Measurements from ENCODE around the gene AIFM1.

AIFM1 gene

DNA sequence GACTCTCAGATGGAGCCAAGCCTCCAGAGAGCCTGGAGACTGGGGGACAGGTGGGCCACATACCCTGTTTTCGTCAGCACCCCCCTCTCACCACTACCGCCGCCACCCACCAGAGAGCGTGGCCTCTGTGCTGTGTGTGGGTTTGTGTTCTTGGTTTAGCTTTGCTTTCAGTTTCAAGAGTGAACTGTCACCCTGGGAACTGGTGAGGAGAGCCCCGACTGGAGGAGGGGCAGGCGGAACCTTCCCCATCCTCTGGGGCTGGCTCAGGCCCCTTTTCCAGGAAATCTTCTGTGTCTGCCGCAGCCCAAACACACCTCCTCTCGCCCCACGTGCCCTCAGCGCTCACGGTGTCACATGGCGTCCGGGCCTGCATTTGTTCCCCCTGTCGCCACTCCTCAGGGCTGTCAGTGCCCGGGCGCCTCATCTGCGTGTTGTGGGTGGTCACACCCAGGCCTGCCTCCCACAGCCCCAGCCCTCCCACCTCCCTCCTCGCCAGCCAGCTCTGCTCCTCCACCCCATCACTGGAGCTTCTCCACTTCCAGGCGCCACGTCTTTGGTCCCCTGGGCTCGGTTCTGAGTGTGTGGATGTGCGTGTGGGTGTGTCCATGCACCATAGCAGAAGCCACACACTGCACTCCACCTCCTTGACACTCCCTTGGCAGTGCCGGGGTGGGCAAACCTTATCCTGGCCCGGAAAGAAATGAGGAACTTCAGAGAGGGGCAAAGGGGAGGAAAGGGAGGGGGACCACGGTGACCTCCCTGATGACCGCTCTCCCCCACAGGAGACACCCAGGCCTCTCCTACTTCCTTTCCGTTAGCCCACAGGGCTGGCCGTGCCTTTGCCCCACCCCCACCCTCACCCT lies 83.2 kb downstream of the AIFM1 start:
- Histone ChIP-seq H3K9ac (no peak overlapping the region), H3K4me3 (ENCODE audit: low read depth, low read length) (no peak overlapping the region), H3K36me3 (ENCODE audit: control insufficient read depth, insufficient read depth, low read length) (no peaks in the 10 kb centered on the region), H3K79me2 (no peaks in the 10 kb centered on the region), H3K4me1 (no peaks in the 10 kb centered on the region), H3K4me2 (ENCODE audit: low read length) (no peak overlapping the region), H3K9me3 (ENCODE audit: control insufficient read depth, low read length) (no peaks in the 10 kb centered on the region), H3K27me3 (ENCODE audit: control insufficient read depth, insufficient read depth, low read length) (no peaks in the 10 kb centered on the region), H2AFZ (no peak overlapping the region), H3K27ac (peak overlapping the region; percentile 19)
- TF ChIP-seq, protein P1, sequence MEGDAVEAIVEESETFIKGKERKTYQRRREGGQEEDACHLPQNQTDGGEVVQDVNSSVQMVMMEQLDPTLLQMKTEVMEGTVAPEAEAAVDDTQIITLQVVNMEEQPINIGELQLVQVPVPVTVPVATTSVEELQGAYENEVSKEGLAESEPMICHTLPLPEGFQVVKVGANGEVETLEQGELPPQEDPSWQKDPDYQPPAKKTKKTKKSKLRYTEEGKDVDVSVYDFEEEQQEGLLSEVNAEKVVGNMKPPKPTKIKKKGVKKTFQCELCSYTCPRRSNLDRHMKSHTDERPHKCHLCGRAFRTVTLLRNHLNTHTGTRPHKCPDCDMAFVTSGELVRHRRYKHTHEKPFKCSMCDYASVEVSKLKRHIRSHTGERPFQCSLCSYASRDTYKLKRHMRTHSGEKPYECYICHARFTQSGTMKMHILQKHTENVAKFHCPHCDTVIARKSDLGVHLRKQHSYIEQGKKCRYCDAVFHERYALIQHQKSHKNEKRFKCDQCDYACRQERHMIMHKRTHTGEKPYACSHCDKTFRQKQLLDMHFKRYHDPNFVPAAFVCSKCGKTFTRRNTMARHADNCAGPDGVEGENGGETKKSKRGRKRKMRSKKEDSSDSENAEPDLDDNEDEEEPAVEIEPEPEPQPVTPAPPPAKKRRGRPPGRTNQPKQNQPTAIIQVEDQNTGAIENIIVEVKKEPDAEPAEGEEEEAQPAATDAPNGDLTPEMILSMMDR (IDR thresholded peaks at IDR 0.05) = no peak

DNA sequence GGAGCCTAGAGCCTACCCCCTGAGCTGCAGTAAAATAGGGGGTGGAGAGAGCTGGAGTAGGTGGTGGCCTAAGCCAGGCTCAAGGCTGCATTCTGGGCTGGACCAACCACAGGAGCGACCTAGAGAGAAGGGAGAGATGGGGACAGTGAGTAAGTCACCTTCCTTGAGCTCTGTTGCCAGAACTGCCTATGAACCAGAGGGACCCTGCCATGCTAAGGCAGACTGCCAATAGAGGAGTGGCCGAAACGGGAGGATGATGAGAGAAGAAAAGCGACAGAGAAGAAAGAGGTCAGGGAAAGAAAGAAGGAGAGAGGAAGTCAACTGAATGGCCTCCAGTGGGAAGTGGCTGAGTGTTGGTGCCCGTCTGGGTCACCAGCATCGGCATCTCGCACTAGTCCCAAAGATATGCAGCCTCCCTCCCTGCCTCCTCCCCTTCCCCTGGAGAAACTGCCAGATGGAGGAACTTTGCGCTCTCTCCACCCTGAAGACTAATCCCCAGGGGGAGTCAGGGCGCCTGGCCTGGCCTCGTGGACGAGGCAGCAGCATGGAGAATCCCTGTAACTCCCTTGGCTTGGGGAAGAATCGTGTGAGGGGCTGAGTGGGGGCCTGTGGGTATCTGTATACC lies 84.1 kb downstream of the AIFM1 start:
- Histone ChIP-seq H3K27ac (peak overlapping the region; percentile 19), H3K9ac (no peak overlapping the region), H3K9me3 (ENCODE audit: control insufficient read depth, low read length) (no peaks in the 10 kb centered on the region), H3K36me3 (ENCODE audit: control insufficient read depth, insufficient read depth, low read length) (no peaks in the 10 kb centered on the region), H3K4me3 (ENCODE audit: low read depth, low read length) (no peak overlapping the region), H3K79me2 (no peaks in the 10 kb centered on the region), H3K27me3 (ENCODE audit: control insufficient read depth, insufficient read depth, low read length) (no peaks in the 10 kb centered on the region), H3K4me1 (no peaks in the 10 kb centered on the region), H3K4me2 (ENCODE audit: low read length) (no peak overlapping the region), H2AFZ (no peak overlapping the region)
- TF ChIP-seq, protein P1 (IDR thresholded peaks at IDR 0.05) = no peak

DNA sequence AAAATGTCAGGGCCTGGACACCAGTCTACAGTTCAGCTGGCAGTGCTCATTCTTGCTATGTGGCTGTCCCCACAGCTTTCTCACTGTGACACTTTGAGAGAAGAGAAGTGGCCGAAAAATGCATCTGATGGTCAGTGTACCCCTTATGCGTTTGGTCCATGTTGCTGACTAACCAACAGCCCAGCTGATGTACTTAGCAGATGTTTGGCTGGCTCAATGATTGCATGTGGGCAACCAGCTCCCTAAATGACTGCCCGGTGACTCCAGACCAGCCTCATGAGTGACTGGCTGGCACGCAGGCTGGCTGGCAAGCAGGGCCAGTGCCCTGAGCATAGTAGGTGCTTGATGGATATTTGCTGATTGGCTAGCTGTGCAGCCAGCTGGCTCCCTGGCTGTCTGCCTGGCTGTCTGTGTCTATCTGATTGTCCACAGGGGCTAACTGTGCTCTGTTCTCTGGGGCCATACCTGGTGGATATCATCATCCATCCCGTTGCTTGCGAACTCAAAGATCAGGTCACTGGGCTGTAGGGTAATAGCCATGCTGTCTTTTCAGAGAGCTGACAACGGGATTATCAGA lies 84.8 kb downstream of the AIFM1 start:
- TF ChIP-seq, protein P1 (IDR thresholded peaks at IDR 0.05) = no peak
- no peaks in the 10 kb centered on the region for H3K36me3 ChIP-seq (ENCODE audit: control insufficient read depth, insufficient read depth, low read length)
- no peak overlapping the region for H3K27ac ChIP-seq

DNA sequence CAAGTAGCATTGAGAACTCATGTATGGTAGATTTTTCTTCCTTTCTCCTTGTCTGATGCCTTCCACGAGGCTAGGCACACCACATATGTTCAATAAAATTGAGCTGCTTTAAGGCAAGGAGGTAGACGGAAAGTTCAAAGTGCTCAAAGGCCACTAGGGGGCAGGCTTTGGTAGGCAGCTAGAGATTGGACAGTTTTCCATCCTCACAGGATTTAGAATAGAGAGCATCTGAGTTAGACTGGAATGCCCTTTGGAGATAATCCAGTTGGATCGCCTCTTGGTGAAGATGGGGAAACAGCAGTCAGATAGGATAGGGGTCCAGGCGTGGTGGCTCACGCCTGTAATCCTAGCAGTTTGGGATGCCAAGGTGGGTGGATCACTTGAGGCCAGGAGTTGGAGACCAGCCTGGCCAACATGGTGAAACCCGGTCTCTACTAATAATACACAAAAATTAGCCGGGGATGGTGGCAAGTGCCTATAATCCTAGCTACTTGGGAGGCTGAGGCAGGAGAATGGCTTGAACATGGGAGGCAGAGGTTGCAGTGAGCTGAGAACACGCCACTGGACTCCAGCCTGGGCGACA lies 85.7 kb downstream of the AIFM1 start:
- Histone ChIP-seq H3K4me3 (ENCODE audit: low read depth, low read length) (no peak overlapping the region), H3K9ac (no peak overlapping the region), H3K36me3 (ENCODE audit: control insufficient read depth, insufficient read depth, low read length) (no peaks in the 10 kb centered on the region), H3K4me2 (ENCODE audit: low read length) (no peak overlapping the region), H2AFZ (no peak overlapping the region), H3K4me1 (no peaks in the 10 kb centered on the region), H3K27ac (no peak overlapping the region), H3K9me3 (ENCODE audit: control insufficient read depth, low read length) (no peaks in the 10 kb centered on the region), H3K79me2 (no peaks in the 10 kb centered on the region), H3K27me3 (ENCODE audit: control insufficient read depth, insufficient read depth, low read length) (no peaks in the 10 kb centered on the region)
- TF ChIP-seq, protein P1 (IDR thresholded peaks at IDR 0.05) = peak; percentile 76

More for the DNA sequence above, 84.8 kb downstream of the AIFM1 start:
- no peak overlapping the region for H3K4me3 ChIP-seq (ENCODE audit: low read depth, low read length)
- no peak overlapping the region for H3K4me2 ChIP-seq (ENCODE audit: low read length)
- no peak overlapping the region for H2AFZ ChIP-seq
- no peaks in the 10 kb centered on the region for H3K79me2 ChIP-seq
- no peaks in the 10 kb centered on the region for H3K27me3 ChIP-seq (ENCODE audit: control insufficient read depth, insufficient read depth, low read length)
- H3K9me3 ChIP-seq (ENCODE audit: control insufficient read depth, low read length) = no peaks in the 10 kb centered on the region
- no peak overlapping the region for H3K9ac ChIP-seq
- no peaks in the 10 kb centered on the region for H3K4me1 ChIP-seq
